HCT116 (cell line): ENCODE results near the gene BCL2L2.

Source experiments
- EGR1 ChIP-seq: IDR thresholded peaks from 2 replicates; pipeline ENCODE4 v1.6.1; 2012; ENCODE audit warnings: low read depth
- EZH2 ChIP-seq: fragments of 200-600 bp; sonication (generic); IDR thresholded peaks from 2 replicates; pipeline ENCODE4 v1.6.1; 2017; ENCODE audit warnings: antibody characterized with exemption, mixed run types
- EZH2phosphoT487 ChIP-seq: fragments of 200-600 bp; IDR thresholded peaks from 2 replicates; pipeline ENCODE4 v1.6.1; 2018; ENCODE audit warnings: antibody characterized with exemption, borderline replicate concordance
- POLR2A ChIP-seq: IDR thresholded peaks from 2 replicates; pipeline ENCODE4 v1.7.0; 2011; ENCODE audit warnings: borderline replicate concordance; ENCODE audit not compliant: insufficient read depth, insufficient read length; ENCODE audit errors: extremely low read depth
- POLR2AphosphoS5 ChIP-seq: IDR thresholded peaks from 2 replicates; pipeline ENCODE4 v1.6.1; 2011; ENCODE audit warnings: mild to moderate bottlenecking, low read depth, low read length, moderate library complexity
- RAD21 ChIP-seq: IDR thresholded peaks from 2 replicates; pipeline ENCODE4 v1.6.1; 2012; ENCODE audit warnings: low read depth, mild to moderate bottlenecking
- SIN3A ChIP-seq: IDR thresholded peaks from 2 replicates; pipeline ENCODE4 v1.6.1; 2012; ENCODE audit warnings: low read depth
- TCF7L2 ChIP-seq: IDR thresholded peaks from 2 replicates; pipeline ENCODE4 v1.7.0; 2011; ENCODE audit warnings: borderline replicate concordance, inconsistent platforms; ENCODE audit not compliant: insufficient read depth, insufficient read length; ENCODE audit errors: extremely low read depth
- YY1 ChIP-seq: IDR thresholded peaks from 2 replicates; pipeline ENCODE4 v1.6.1; 2011; ENCODE audit warnings: low read length, low read depth, moderate library complexity, mild to moderate bottlenecking; ENCODE audit not compliant: insufficient replicate concordance; ENCODE audit errors: extremely low read depth
- ZNF274 ChIP-seq: fragments of 200-500 bp; sonication (Bioruptor generic); IDR thresholded peaks from 2 replicates; pipeline ENCODE4 v1.6.1; 2014; ENCODE audit warnings: mild to moderate bottlenecking, low read depth, low read length, inconsistent platforms
- TF ChIP-seq, protein P1 (sequence below), 3 experiments: fragments of 200-600 bp in 1 of 3; sonication (generic) in 1 of 3; IDR thresholded peaks in 2 of 3; conservative IDR thresholded peaks in 1 of 3; 2 replicates each; pipeline ENCODE4 v1.5.1; 2012 to 2017; ENCODE audit warnings: low read depth in 2 of 3, low read length in 2 of 3, antibody characterized with exemption in 1 of 3, borderline replicate concordance in 1 of 3, control low read depth in 1 of 3, mild to moderate bottlenecking in 1 of 3, mixed read lengths in 1 of 3, mixed run types in 1 of 3, moderate library complexity in 1 of 3; ENCODE audit not compliant: insufficient read depth in 1 of 3
- TF ChIP-seq, protein P2 (sequence below): IDR thresholded peaks from 2 replicates; pipeline ENCODE4 v1.6.1; 2012; ENCODE audit warnings: low read depth
- TF ChIP-seq, protein P3 (sequence below): IDR thresholded peaks from 2 replicates; pipeline ENCODE4 v1.6.1; 2012

DNA sequence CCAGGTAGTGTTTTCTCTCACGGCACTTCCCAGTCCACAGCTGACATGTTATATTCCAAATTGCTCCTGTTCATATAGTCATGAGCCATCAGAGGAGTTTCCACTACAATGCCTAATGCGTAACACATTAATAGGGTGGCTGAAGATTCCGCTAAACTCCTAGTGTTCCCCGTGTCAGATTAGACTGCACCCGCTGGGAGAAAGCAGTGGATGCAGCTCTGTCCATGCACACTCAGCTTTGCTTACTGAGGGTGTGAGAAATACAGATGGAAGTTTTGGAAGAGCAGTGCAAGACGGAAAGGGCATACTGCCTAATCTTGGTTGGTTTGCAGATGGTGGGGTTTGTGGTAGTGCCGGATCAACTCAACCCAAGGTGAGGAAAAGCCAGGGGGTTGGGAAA lies 9.5 kb upstream of the BCL2L2 start:
- TF ChIP-seq, protein P1, sequence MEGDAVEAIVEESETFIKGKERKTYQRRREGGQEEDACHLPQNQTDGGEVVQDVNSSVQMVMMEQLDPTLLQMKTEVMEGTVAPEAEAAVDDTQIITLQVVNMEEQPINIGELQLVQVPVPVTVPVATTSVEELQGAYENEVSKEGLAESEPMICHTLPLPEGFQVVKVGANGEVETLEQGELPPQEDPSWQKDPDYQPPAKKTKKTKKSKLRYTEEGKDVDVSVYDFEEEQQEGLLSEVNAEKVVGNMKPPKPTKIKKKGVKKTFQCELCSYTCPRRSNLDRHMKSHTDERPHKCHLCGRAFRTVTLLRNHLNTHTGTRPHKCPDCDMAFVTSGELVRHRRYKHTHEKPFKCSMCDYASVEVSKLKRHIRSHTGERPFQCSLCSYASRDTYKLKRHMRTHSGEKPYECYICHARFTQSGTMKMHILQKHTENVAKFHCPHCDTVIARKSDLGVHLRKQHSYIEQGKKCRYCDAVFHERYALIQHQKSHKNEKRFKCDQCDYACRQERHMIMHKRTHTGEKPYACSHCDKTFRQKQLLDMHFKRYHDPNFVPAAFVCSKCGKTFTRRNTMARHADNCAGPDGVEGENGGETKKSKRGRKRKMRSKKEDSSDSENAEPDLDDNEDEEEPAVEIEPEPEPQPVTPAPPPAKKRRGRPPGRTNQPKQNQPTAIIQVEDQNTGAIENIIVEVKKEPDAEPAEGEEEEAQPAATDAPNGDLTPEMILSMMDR (IDR thresholded peaks at IDR 0.05 in 2 of 3, conservative IDR thresholded peaks at IDR 0.05 in 1 of 3; ENCODE audit: borderline replicate concordance in 1 of 3, insufficient read depth in 1 of 3, low read depth in 2 of 3, low read length in 2 of 3), result no peak
- TF ChIP-seq POLR2A (no peak), POLR2AphosphoS5 (no peak), EGR1 (no peak), YY1 (no peak), EZH2 (no peak), TCF7L2 (no peak), SIN3A (no peak), EZH2phosphoT487 (no peak), RAD21 (no peak), ZNF274 (no peak)
- TF ChIP-seq, protein P2, sequence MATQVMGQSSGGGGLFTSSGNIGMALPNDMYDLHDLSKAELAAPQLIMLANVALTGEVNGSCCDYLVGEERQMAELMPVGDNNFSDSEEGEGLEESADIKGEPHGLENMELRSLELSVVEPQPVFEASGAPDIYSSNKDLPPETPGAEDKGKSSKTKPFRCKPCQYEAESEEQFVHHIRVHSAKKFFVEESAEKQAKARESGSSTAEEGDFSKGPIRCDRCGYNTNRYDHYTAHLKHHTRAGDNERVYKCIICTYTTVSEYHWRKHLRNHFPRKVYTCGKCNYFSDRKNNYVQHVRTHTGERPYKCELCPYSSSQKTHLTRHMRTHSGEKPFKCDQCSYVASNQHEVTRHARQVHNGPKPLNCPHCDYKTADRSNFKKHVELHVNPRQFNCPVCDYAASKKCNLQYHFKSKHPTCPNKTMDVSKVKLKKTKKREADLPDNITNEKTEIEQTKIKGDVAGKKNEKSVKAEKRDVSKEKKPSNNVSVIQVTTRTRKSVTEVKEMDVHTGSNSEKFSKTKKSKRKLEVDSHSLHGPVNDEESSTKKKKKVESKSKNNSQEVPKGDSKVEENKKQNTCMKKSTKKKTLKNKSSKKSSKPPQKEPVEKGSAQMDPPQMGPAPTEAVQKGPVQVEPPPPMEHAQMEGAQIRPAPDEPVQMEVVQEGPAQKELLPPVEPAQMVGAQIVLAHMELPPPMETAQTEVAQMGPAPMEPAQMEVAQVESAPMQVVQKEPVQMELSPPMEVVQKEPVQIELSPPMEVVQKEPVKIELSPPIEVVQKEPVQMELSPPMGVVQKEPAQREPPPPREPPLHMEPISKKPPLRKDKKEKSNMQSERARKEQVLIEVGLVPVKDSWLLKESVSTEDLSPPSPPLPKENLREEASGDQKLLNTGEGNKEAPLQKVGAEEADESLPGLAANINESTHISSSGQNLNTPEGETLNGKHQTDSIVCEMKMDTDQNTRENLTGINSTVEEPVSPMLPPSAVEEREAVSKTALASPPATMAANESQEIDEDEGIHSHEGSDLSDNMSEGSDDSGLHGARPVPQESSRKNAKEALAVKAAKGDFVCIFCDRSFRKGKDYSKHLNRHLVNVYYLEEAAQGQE, result no peak
- TF ChIP-seq, protein P3, sequence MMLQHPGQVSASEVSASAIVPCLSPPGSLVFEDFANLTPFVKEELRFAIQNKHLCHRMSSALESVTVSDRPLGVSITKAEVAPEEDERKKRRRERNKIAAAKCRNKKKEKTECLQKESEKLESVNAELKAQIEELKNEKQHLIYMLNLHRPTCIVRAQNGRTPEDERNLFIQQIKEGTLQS, result no peak
